Measurements from ENCODE around the gene RNF215. TPM values are rescaled to one million over a fixed set of nuclear protein-coding genes. Genes with fewer than 3 reads are reported as not detected.

The RNF215 gene
- total and polyA plus RNA-seq, 2 of the 13 experiments (the other 11 are each of a cell fraction or from before 2014, with no cell fraction given) = 5.3 to 6.1 TPM

GRCh38 chr22:30421695-30422480 is 34.7 kb upstream of the RNF215 start (continued):
- TF ChIP-seq ZNF646 (CRISPR knock-in tag; IDR thresholded peaks at IDR 0.05) (no peak), ATM (IDR thresholded peaks at IDR 0.05; ENCODE audit: borderline replicate concordance) (no peak), ZNF350 (CRISPR knock-in tag; IDR thresholded peaks at IDR 0.05; ENCODE audit: borderline replicate concordance, low read depth) (no peak), ZZZ3 (CRISPR knock-in tag; IDR thresholded peaks at IDR 0.05; ENCODE audit: borderline replicate concordance) (no peak), ZNF281 (CRISPR knock-in tag; IDR thresholded peaks at IDR 0.05; ENCODE audit: borderline replicate concordance) (no peak; the same call in 1 of the 2 replicates)
